Activated naive CD4-positive, alpha-beta T cell treated with anti-CD3 and anti-CD28 coated beads, Interleukin-2, amount 50 U/mL, for 16 hours (primary cell): ENCODE results near the gene GLP2R.
"Not testable (repeated sequence)": the region's sequence is repeated elsewhere in the genome, so short reads cannot be mapped to it uniquely, and the experiment has no call there.

Source experiments
- DNase-seq: peaks from one replicate; pipeline ENCODE4 v3.0.0-alpha.2; 2020

Gene GLP2R

GRCh38 chr17:9825641-9826150, at the start of gene GLP2R:
TSS of gene GLP2R (plus strand) at chr17:9825924. CDS start at chr17:9826064, 140 bp downstream.
- DNase-seq, result no peak

GRCh38 chr17:9776911-9777310, 48.8 kb upstream of the GLP2R start:
- no peak for DNase-seq

- DNase-seq, result no peak
These were observed 45.2 kb upstream of the GLP2R start for GRCh38 chr17:9780552-9780951.

GRCh38 chr17:9783050-9783449, 42.7 kb upstream of the GLP2R start:
- no peak for DNase-seq

GRCh38 chr17:9783465-9783864, 42.3 kb upstream of the GLP2R start:
- DNase-seq, result not testable (repeated sequence)

GRCh38 chr17:9784544-9784943, 41.2 kb upstream of the GLP2R start:
- DNase-seq, result no peak

- no peak for DNase-seq
These were observed 37.1 kb upstream of the GLP2R start for GRCh38 chr17:9788601-9789000.

- DNase-seq, result no peak
These were observed 35.4 kb upstream of the GLP2R start for GRCh38 chr17:9790316-9790715.

- DNase-seq, result no peak
These were observed 34.5 kb upstream of the GLP2R start, which contains the start of gene DHRS7C for GRCh38 chr17:9790889-9791876. TSS of gene DHRS7C (minus strand) at chr17:9791592. CDS start at chr17:9791284, 308 bp downstream.

- no peak for DNase-seq
These were observed 33.4 kb upstream of the GLP2R start for GRCh38 chr17:9792181-9792840.

- DNase-seq, result no peak
These were observed 27.7 kb upstream of the GLP2R start for GRCh38 chr17:9798008-9798407.

- DNase-seq, result no peak
These were observed 27.0 kb upstream of the GLP2R start for GRCh38 chr17:9798724-9799123.

- DNase-seq, result no peak
These were observed 24.2 kb upstream of the GLP2R start for GRCh38 chr17:9801505-9801904.

- no peak for DNase-seq
These were observed 23.4 kb upstream of the GLP2R start for GRCh38 chr17:9802294-9802693.

GRCh38 chr17:9802697-9803096, 23.0 kb upstream of the GLP2R start:
- DNase-seq, result no peak

- DNase-seq, result no peak
These were observed 20.0 kb upstream of the GLP2R start for GRCh38 chr17:9805769-9806168.

GRCh38 chr17:9806699-9807098, 19.0 kb upstream of the GLP2R start:
- DNase-seq, result no peak

- DNase-seq, result no peak
These were observed 16.3 kb upstream of the GLP2R start for GRCh38 chr17:9809409-9809808.

GRCh38 chr17:9810100-9810949, 15.4 kb upstream of the GLP2R start:
- no peak for DNase-seq

GRCh38 chr17:9811086-9811485, 14.6 kb upstream of the GLP2R start:
- DNase-seq, result no peak

GRCh38 chr17:9811537-9811936, 14.2 kb upstream of the GLP2R start:
- no peak for DNase-seq

GRCh38 chr17:9813166-9813565, 12.6 kb upstream of the GLP2R start:
- DNase-seq, result no peak
